ENCODE measurements around the gene KCNMB2. TPM values are rescaled to one million over a fixed set of nuclear protein-coding genes. Genes with fewer than 3 reads are reported as not detected.
"Not testable (repeated sequence)": the region's sequence is repeated elsewhere in the genome, so short reads cannot be mapped to it uniquely, and the experiment has no call there.

Gene KCNMB2
- total RNA-seq, 2 experiments from 2014 or later = not detected

DNA sequence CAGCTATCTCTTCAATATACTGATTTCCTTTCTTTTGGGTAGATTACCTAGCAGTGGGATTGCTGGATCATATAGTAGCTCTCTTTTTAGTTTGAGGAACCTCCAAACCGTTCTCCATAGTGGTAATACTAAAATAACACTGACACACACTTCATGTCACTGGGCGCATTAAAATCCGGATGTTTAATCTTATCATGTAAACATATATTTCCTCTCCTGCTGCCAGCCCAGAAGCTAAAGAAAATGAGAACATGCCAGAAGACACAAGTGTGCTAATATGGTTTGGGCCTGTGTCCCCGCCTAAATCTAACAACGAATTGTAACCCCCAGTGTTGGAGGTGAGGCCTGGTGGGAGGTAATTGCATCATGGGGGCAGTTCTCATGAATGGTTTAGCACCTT is 23.6 kb upstream of the KCNMB2 start:
- H3K4me3 Mint-ChIP-seq = no peak overlapping the region
- CTCF ChIA-PET = no interaction called here

GRCh38 chr3:178513546-178514380 is 22.5 kb upstream of the KCNMB2 start:
- Mint-ChIP-seq H3K4me3 (no peak overlapping the region), H3K27ac (no peak overlapping the region), H3K4me1 (no peaks in the 10 kb centered on the region), H3K27me3 (no peaks in the 10 kb centered on the region), H3K36me3 (ENCODE audit: low read depth) (no peaks in the 10 kb centered on the region), H3K9me3 (no peaks in the 10 kb centered on the region)
- ChIA-PET POLR2A (no interaction called here), CTCF (no interaction called here)
- DNase-seq = no peak

More for the DNA sequence above, 23.6 kb upstream of the KCNMB2 start:
- H3K27ac Mint-ChIP-seq = no peak overlapping the region
- H3K4me1 Mint-ChIP-seq = no peaks in the 10 kb centered on the region
- no peaks in the 10 kb centered on the region for H3K9me3 Mint-ChIP-seq
- POLR2A ChIA-PET = no interaction called here
- no peaks in the 10 kb centered on the region for H3K27me3 Mint-ChIP-seq
- H3K36me3 Mint-ChIP-seq (ENCODE audit: low read depth) = no peaks in the 10 kb centered on the region
- no peak for DNase-seq

- CTCF ChIA-PET = no interaction called here
- DNase-seq = no peak
- Mint-ChIP-seq H3K27ac (no peak overlapping the region), H3K27me3 (no peaks in the 10 kb centered on the region), H3K9me3 (no peaks in the 10 kb centered on the region), H3K36me3 (ENCODE audit: low read depth) (no peaks in the 10 kb centered on the region), H3K4me3 (no peak overlapping the region), H3K4me1 (no peaks in the 10 kb centered on the region)
- POLR2A ChIA-PET = no interaction called here
Observed at GRCh38 chr3:178514401-178514800, 21.8 kb upstream of the KCNMB2 start.

DNA sequence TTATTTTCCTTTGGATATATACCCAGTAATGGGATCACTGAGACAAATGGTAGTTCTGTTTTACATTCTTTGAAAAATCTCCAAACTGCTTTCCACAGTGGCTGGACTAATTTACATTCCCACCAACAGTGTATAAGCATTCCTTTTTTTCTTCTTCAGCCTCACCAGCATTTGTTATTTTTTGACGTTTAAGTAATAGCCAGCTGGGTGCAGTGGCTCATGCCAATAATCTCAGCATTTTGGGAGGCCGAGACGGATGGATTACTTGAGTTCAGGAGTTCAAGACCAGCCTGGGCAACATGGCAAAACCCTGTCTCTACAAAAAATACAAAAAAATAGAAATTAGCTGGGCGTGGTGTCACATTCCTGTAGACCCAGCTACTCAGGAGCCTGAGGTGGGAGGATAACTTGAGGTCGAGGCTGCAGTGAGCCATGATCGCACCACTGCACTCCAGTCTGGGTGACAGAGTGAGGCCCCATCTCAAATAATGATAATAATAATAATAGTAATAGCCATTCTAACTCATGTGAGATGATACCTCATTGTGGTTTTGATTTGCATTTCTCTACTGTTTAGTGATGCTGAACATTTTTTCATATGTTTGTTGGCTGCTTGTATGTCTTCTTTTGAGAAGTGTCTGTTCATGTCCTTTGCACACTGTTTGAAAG is 21.0 kb upstream of the KCNMB2 start:
- CTCF ChIA-PET; H3K27me3 Mint-ChIP-seq; POLR2A ChIA-PET; DNase-seq; H3K27ac Mint-ChIP-seq; H3K36me3 Mint-ChIP-seq (ENCODE audit: low read depth); H3K4me1 Mint-ChIP-seq; H3K4me3 Mint-ChIP-seq; H3K9me3 Mint-ChIP-seq: not testable (repeated sequence)

- Mint-ChIP-seq H3K9me3 (no peaks in the 10 kb centered on the region), H3K27me3 (no peaks in the 10 kb centered on the region), H3K36me3 (ENCODE audit: low read depth) (no peaks in the 10 kb centered on the region), H3K27ac (no peak overlapping the region), H3K4me3 (no peak overlapping the region), H3K4me1 (no peaks in the 10 kb centered on the region)
- CTCF ChIA-PET = no interaction called here
- no peak for DNase-seq
- POLR2A ChIA-PET = no interaction called here
Observed at GRCh38 chr3:178517665-178518334, 18.4 kb upstream of the KCNMB2 start.

DNA sequence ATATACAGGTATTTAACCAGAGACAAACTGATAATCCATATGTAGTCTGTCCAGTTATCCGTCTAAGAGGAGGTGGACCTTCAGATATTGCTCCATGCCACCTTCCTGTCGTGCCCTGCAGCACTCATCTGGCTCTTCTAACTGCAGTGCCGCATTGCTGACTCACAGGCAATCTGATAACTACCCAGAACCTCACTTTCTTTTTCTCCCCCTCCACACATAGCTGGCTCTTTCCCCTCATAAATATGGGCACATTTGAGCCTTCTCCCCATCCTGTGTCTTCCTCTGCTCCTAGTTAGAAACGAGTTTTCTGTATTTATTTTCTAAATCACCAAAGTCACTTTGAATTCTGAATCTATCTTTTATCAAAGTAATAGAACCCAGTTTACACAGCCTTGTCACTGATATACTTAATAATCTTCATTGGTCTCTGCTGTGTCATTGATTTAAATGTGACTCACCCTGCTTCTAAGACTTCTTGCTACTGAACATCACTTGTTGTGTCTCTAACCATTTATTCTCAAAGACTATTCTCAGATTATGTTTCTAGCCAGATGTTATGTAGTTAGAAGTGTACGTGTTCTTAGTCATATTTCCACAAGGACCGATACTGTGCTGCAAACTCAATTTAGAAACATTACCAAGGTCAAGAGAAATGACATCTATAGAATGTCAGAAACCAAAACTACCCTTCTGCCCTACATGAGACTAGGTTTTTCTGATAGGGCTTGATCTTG is 17.4 kb upstream of the KCNMB2 start:
- no peak for DNase-seq
- ChIA-PET POLR2A (no interaction called here), CTCF (no interaction called here)
- Mint-ChIP-seq H3K36me3 (ENCODE audit: low read depth) (no peaks in the 10 kb centered on the region), H3K4me1 (no peaks in the 10 kb centered on the region), H3K4me3 (no peak overlapping the region), H3K27me3 (no peaks in the 10 kb centered on the region), H3K27ac (no peak overlapping the region), H3K9me3 (no peaks in the 10 kb centered on the region)

GRCh38 chr3:178519701-178520100 is 16.5 kb upstream of the KCNMB2 start:
- H3K9me3 Mint-ChIP-seq = no peaks in the 10 kb centered on the region
- DNase-seq = no peak
- no peak overlapping the region for H3K27ac Mint-ChIP-seq
- H3K27me3 Mint-ChIP-seq = no peaks in the 10 kb centered on the region
- ChIA-PET POLR2A (no interaction called here), CTCF (no interaction called here)
- H3K4me1 Mint-ChIP-seq = no peaks in the 10 kb centered on the region
- no peak overlapping the region for H3K4me3 Mint-ChIP-seq
- H3K36me3 Mint-ChIP-seq (ENCODE audit: low read depth) = no peaks in the 10 kb centered on the region

- no peaks in the 10 kb centered on the region for H3K27me3 Mint-ChIP-seq
- no peak for DNase-seq
- H3K4me1 Mint-ChIP-seq = no peaks in the 10 kb centered on the region
- no peak overlapping the region for H3K27ac Mint-ChIP-seq
- ChIA-PET POLR2A (no interaction called here), CTCF (no interaction called here)
- no peaks in the 10 kb centered on the region for H3K9me3 Mint-ChIP-seq
- no peak overlapping the region for H3K4me3 Mint-ChIP-seq
- no peaks in the 10 kb centered on the region for H3K36me3 Mint-ChIP-seq (ENCODE audit: low read depth)
Observed at GRCh38 chr3:178520451-178520850, 15.8 kb upstream of the KCNMB2 start.

GRCh38 chr3:178522200-178523052 is 13.8 kb upstream of the KCNMB2 start:
- H3K4me3 Mint-ChIP-seq = no peak overlapping the region
- ChIA-PET POLR2A (no interaction called here), CTCF (no interaction called here)
- H3K27me3 Mint-ChIP-seq = no peaks in the 10 kb centered on the region
- no peaks in the 10 kb centered on the region for H3K4me1 Mint-ChIP-seq
- no peaks in the 10 kb centered on the region for H3K36me3 Mint-ChIP-seq (ENCODE audit: low read depth)
- no peak overlapping the region for H3K27ac Mint-ChIP-seq
- H3K9me3 Mint-ChIP-seq = no peaks in the 10 kb centered on the region
- DNase-seq = no peak

- Mint-ChIP-seq H3K4me1 (no peaks in the 10 kb centered on the region), H3K27ac (no peak overlapping the region), H3K4me3 (no peak overlapping the region), H3K9me3 (no peaks in the 10 kb centered on the region), H3K27me3 (no peaks in the 10 kb centered on the region), H3K36me3 (ENCODE audit: low read depth) (no peaks in the 10 kb centered on the region)
- ChIA-PET CTCF (no interaction called here), POLR2A (no interaction called here)
- DNase-seq = no peak
Observed at GRCh38 chr3:178525251-178525650, 11.0 kb upstream of the KCNMB2 start.

- Mint-ChIP-seq H3K27me3 (no peaks in the 10 kb centered on the region), H3K4me1 (no peaks in the 10 kb centered on the region), H3K9me3 (no peaks in the 10 kb centered on the region), H3K27ac (no peak overlapping the region), H3K36me3 (ENCODE audit: low read depth) (no peaks in the 10 kb centered on the region), H3K4me3 (no peak overlapping the region)
- ChIA-PET CTCF (no interaction called here), POLR2A (no interaction called here)
- DNase-seq = no peak
Observed at GRCh38 chr3:178526291-178526690, 9.9 kb upstream of the KCNMB2 start.

DNA sequence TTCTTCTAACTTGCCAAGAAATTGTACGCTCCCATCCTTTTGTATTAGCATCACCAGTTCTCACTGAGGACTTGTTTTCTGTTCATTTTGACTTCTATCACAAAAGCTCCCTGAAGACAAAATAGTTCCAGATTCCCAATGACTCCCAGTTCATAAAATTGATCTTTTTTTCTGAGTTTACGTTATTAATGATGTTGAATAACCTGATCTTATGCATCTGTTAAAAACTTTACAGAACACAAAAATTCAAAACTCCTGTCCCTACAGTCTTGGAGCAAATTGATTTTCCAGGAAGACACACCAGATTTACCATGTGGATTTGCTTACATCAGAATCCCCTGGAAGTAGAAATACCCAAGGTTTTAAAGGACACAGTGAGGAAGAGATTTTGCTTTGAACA is 8.3 kb upstream of the KCNMB2 start:
- no peaks in the 10 kb centered on the region for H3K27me3 Mint-ChIP-seq
- H3K4me1 Mint-ChIP-seq = no peaks in the 10 kb centered on the region
- H3K9me3 Mint-ChIP-seq = no peaks in the 10 kb centered on the region
- ChIA-PET POLR2A (no interaction called here), CTCF (no interaction called here)
- no peak overlapping the region for H3K4me3 Mint-ChIP-seq
- H3K36me3 Mint-ChIP-seq (ENCODE audit: low read depth) = no peaks in the 10 kb centered on the region
- no peak overlapping the region for H3K27ac Mint-ChIP-seq
- no peak for DNase-seq
